ENCODE data around the gene CYTH3.
"Not testable (repeated sequence)": the region's sequence is repeated elsewhere in the genome, so short reads cannot be mapped to it uniquely, and the experiment has no call there.

The CYTH3 gene

GRCh38 chr7:6283391-6284054 lies 11.1 kb upstream of the CYTH3 start:
- not testable (repeated sequence) for DNase-seq (ENCODE audit: low spot score)

GRCh38 chr7:6279937-6280336 lies 7.5 kb upstream of the CYTH3 start:
- no peak for DNase-seq (ENCODE audit: low spot score)

DNA sequence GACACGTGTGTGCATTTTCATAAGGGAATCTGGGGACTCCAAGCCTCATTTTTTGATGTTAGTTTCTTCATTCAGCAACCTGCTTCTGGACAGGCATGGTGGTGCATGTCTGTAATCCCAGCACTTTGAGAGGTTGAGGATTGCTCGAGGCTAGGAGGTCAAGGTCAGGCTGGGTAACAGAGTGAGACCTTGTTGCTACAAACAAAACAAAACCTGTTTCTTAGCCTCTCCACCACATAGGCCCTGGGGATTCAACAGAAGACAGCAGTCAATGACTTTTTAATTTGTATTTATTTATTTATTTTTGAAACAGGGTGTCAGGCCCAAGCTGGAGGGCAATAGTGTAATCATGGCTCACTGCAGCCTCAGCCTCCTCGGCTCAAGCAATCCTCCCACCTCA lies 6.9 kb upstream of the CYTH3 start:
- DNase-seq (ENCODE audit: low spot score): peak; percentile 36

DNA sequence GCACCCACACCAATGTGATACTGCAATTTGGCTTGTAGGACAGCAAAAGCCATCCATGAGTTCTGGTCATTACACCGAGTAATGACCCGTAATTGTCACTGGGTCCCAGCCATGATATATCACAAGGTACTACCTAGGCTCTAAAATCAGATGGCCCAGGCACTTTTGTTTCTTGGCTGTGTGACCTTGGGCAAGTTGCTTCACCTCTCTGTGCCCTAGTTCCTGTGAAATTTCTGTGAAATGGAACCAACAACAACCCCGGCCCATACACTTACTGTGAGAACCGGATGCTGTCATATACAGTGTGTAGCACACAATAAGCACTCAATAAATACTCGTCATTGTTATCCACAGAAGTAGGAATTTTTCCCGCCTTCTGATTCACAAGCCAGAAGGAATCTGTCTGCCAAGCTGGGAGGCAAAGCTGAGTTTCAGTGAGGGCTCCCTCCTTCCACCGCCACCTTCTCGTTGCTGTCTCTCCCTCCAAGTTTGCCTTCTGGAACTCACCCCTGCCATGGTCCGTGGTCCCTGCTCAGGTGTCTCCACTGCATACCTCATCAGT lies 6.4 kb upstream of the CYTH3 start:
- DNase-seq (ENCODE audit: low spot score): no peak

DNA sequence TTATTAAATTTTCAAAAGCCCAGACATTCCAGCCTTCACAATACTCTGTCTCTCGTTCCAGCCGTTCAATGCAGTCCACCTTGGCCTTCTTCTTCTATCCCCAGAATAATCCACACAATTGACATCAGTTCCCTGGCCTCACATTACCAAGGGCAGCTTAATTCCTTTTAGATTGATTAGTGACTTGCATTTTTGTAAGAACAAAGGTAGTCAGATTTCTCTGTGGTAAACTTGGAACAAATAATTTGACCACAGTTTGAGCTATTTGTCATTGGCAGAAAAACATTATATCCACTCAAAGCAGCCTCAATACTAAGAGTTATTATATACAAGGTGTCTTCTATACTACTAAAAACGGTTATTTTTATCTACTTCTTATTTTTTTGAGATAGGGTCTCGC lies 5.1 kb upstream of the CYTH3 start:
- no peak for DNase-seq (ENCODE audit: low spot score)

DNA sequence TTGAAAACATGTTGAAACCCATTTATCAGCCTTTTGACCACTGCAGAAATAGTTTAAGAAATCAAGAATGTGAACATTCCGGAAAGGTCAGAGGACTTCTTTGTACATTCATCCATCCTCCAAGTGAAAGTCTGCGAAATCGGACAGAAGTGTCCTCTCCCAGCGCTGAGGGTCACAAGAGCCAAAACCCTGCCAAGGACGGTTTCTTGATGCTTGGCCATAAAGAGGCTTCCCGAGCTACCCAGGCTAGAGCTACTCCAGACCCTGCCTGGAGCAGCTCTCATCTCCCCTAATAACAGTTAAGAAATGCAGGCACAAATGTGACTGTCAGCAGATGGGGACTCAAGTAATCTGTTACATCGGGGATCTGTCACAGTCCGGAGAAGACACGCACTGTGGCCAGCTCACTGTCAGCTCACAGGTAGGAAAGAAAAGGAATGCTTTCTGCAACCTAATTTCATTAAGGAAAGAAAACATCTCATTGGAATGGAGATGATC lies 4.5 kb upstream of the CYTH3 start:
- DNase-seq (ENCODE audit: low spot score): no peak

DNA sequence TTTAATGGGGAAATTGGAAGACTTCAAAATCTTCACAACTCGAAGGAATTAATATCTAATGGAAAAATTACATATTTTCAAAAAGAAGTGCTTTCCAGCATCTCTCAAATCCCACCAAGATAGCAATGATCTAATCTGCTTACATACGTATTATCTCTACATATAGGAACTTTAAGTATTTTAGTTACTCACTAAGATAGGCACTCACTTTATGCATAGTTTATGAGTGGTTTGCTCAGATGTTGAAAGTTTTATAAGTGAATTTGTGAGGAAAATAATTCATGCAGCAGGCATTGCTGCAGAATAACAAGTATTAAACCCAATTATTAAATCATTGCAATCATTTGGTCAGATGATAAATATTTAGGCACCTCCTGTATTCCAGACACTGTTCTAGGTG lies 2.3 kb upstream of the CYTH3 start:
- DNase-seq (ENCODE audit: low spot score): no peak

DNA sequence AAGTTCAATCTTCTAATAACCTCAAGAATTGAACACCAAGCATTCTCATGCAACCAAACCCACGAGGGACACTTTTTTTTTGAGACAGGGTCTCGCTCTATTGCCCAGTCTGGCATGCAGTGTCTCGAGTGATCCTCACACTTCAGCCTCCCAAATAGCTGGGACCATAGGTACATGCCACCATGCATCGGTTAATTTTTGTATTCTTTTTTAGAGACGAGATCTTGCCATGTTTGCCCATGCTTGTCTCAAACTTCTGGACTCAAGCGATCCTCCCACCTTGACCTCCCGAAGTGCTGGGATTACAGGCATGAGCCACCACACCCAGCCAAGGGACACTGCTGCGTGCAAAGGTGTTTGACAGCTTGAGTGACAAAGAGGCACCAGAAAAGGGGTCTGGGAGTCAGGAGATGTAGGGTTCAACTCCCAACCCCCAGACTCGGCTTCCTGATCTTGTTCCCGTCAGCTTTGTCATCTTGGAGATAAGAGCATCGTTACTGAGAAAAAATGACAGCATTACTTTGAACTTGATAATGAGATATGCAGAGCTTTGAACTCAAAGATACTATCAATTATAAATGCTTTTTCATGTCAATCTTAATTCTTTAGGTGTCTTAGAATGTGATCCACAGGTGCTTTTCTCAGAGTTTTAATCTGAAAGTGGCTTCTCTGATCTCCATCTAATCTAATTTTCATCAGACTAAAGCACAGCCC lies 1.6 kb upstream of the CYTH3 start:
- DNase-seq (ENCODE audit: low spot score): no peak

GRCh38 chr7:6273380-6273837 lies 985 bp upstream of the CYTH3 start:
- no peak for DNase-seq (ENCODE audit: low spot score)

GRCh38 chr7:6271694-6272440 lies 557 bp downstream of the CYTH3 start:
- DNase-seq (ENCODE audit: low spot score): peak; percentile 57

DNA sequence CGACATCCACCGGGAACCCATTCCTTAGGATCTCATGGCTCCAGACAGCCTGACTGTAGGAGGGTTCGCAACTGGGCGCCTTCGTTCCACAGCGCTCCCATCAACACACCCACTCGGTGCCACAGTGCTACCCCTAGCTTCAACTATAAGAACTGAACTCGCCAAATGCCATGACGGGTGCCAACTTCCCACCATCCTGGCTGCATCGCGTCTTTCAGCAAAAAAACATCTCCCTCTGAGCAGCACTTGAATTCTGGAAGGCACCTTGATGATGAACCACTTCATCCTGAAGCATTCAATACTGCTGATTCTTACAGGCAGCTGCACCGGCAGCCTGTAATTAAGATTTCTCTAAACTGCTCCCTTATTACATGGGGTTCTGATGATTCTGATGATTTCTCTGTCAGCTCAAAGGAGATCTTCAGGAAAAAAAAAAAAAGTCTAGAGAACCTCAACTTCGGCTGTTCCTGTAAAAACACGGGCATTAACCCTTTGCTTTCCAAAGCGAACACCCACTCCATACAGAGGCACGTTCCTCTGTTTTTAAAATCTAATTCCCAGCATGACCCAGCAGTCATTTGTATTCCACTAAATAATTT lies 1.3 kb downstream of the CYTH3 start:
- DNase-seq (ENCODE audit: low spot score): peak; percentile 60

- no peak for DNase-seq (ENCODE audit: low spot score)
These were observed 2.9 kb downstream of the CYTH3 start for GRCh38 chr7:6269527-6269926.

- no peak for DNase-seq (ENCODE audit: low spot score)
These were observed 3.5 kb downstream of the CYTH3 start for GRCh38 chr7:6268907-6269306.

DNA sequence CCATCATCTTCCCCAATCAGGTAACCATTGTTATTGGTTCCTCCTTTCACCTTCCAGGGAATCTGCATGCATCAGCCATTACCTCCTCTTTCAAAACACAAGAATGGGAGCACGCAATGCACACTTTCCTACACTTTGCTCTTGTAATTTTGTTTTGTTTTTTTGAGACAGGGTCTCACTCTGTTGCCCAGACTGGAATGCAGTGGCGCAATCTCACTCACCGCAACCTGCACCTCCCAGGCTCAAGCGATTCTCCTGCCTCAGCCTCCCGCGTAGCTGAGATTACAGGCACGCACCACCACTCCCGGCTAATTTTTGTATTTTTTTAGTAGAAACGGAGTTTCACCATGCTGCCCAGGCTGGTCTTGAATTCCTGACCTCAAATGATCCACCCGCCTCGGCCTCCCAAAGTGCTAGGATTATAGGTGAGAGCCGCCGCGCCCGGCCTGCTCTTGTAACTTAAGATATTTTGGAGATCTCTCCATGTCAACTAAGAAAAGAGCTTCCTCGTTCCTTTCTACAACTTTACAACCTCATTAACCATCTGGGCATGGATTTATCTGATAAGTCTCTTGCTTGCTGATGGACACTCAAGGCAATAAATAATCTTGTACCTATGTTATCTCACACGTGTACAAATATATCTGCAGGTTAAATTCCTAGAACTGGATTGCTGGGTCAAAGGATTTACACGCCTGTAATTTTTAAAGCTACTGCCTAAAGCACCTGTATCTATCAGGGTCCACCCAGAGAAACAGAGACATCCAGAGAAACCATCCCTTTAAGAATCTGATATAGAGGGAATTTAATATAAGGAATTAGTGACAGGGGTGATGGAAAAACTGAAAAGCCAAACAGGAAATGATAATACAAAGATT lies 4.2 kb downstream of the CYTH3 start:
- DNase-seq (ENCODE audit: low spot score): no peak

DNA sequence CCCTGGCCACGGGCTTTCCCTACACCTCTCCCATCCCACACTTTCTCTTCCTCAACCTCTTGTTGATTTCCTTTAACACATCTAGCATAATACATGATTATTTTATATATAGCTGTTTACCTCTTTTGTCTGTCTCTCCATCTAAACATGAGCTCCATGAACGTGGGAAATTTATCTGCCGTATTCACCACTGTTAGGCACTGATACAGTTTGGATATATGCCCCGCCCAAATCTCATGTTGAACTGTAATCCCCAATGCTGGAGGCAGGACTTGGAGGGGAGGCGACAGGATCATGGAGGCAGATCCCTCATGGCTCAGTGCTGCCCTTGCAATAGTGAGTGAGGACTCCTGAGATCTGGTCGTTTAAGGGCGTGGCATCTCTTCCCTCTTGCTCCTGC lies 5.7 kb downstream of the CYTH3 start:
- DNase-seq (ENCODE audit: low spot score): no peak

- DNase-seq (ENCODE audit: low spot score): no peak
These were observed 10.2 kb downstream of the CYTH3 start for GRCh38 chr7:6262221-6262620.

- no peak for DNase-seq (ENCODE audit: low spot score)
These were observed 10.7 kb downstream of the CYTH3 start for GRCh38 chr7:6261699-6262098.

DNA sequence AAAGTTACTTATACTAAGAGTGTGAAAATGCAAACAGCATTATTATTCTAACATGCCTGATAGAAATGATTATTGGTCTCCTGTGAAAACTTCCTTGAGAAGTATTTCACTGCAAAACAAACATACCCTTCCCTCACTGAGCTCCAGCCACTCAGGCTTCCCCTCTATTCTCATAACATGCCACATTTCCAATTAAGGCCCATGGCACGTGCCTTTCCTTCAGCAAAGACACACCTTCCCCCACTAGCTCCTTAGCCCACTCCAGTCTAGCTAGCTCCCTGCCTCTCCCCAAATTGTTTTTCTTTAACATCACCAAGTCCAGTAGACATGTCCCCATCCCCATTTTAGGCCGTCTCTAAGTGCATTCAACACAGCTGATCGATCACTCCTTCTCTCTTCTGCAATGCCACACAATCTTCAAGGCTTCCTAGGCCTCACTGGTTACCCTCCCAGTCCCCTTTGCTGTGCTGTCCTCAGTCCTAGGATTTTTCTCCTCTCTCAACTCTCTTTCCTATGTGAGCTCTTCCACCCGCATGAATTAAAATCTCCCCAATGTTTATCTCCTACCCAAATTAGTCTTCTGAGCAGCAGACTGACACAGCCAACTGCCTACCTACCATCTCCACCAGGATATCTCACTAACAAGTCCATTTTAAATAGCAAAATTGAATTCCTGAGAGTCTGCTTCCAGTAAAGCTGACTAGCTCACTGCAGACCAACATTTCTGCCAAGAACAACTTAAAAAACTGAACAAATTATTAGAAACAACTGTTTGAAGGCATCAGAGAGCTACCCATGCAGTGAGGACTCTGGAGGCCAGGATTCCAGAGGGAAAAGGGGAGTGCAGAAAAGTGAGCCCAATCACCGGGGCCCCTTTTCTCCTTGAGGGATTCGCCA lies 11.9 kb downstream of the CYTH3 start:
- DNase-seq (ENCODE audit: low spot score): no peak

DNA sequence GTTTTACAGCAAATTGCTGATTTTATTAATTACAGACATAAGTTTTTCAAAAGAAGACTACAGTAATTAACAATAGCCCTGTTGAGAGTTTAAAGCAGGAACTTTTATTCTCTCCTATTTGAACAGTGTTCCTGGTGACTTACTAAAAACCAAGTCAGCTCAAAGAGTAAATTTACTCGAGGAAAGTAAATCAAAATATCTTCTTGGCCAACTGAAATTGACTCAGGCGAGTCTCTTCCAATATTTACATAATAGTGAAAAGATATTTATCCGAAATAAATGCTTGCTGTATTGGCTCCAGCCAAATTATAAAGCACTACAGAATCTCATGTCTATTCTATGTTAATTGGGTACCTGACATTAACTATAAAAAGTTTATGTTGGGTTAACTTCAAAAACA lies 13.2 kb downstream of the CYTH3 start:
- no peak for DNase-seq (ENCODE audit: low spot score)

All from NAMALWA (cell line).